WI38 (cell line): ENCODE results near the gene NOL3.

Experiments used
- H3K4me3 ChIP-seq: 2 replicates; pipeline ENCODE4 v1.5.1; 2011; ENCODE audit warnings: low read depth, mild to moderate bottlenecking, control low read depth, low read length
- CTCF ChIP-seq: IDR thresholded peaks from 2 replicates; pipeline ENCODE4 v1.5.1; 2012; ENCODE audit warnings: low read depth, mild to moderate bottlenecking, control low read depth, low read length

NOL3 gene

DNA sequence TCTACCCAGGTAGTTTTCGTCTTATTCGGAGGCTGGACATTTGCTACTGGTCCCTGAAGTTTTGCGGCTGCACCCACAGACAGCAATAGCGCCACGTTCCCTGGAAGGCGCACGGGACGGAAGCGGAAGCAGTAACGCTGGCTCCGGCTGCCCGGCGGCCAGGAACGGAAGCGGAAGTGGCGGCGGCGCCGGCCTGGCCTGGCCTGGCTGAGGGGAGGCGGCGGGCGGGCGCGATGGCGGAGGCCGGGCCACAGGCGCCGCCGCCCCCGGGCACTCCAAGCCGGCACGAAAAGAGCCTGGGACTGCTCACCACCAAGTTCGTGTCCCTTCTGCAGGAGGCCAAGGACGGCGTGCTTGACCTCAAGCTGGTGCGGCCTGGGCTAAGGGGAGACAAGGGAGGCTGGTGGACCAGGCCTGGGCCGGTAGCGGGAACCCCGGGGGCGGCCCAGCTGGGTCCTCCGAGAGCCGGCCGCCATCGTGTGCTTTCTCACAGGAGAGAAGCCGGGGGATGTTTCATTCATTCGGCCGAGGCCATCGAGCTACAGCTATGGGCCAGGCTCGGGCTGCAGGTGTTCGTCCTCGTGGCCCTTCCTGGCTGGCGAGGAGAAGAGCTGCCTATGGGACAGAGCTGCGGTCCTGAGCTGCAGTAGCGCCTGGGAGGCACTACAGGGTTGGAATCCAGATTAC is 21.8 kb downstream of the NOL3 start, which contains the start of gene E2F4:
E2F4 (plus strand) TSS at position 161 of the 687 bp plus-strand sequence; CDS start at position 234, 73 bp downstream.
- H3K4me3 ChIP-seq = peak within 1 kb of the TSS; percentile 97
- TF ChIP-seq CTCF = no peak

DNA sequence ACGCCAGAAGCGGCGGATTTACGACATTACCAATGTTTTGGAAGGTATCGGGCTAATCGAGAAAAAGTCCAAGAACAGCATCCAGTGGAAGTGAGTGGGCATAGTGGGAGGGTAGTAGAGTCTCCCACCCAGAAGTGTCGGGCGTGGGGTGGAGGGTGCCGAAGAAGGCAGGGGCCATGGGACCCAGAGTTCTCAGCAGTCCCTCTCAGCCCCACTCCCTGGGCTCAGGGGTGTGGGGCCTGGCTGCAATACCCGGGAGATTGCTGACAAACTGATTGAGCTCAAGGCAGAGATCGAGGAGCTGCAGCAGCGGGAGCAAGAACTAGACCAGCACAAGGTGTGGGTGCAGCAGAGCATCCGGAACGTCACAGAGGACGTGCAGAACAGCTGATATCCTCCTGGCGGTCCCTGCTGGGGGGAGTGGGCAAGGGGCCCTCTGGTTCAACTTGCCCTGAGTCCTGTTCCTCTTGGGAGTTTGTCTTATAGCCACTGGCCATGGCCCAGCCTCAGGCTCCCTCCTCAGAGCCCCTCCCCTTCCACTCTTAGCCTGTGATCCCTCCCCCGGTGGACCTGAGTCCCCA is 22.5 kb downstream of the NOL3 start:
- peak overlapping the region; percentile 97 for H3K4me3 ChIP-seq
- no peak for TF ChIP-seq CTCF

DNA sequence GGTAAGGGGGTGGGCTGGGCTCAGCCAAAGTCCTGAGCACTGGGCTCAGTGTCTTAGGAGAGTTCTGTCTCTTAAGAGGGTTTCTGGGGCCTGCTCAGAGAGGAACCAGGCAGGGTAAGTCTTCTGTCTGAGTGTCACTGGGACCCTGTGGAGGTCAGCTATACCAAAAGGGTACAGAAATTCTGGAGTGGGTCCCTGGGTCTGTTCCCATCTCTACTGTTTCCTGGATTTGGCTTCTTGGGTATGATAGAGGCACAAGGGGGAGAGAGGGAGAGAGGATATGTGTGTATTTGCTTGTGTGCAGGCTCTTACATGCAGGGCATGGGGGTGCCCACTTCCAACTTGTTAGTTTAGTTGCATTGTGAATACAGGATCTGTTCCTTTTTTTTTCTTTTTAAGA is 23.2 kb downstream of the NOL3 start:
- H3K4me3 ChIP-seq = peak overlapping the region; percentile 97
- TF ChIP-seq CTCF = no peak

DNA sequence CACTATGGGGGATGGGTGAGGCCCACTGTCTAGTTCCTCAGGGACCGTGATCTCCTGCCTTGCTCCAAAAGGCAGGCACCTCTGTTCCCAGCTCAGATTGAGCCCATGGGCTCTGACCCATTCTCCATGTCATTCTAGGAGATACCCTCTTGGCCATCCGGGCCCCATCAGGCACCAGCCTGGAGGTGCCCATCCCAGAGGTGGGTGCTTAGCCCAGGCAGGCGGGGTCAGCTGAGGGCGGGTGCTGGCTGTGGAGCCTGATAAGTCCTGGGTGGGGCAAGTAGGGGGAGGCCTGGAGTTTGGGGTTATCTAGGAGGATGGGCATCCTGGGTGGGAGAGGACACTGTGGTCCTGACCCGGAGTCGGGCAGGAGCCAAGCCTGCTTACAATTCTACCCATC is 23.9 kb downstream of the NOL3 start:
- no peak for TF ChIP-seq CTCF
- H3K4me3 ChIP-seq = no peak overlapping the region

GRCh38 chr16:67195676-67196075 is 25.3 kb downstream of the NOL3 start:
- TF ChIP-seq CTCF = no peak
- no peak overlapping the region for H3K4me3 ChIP-seq

DNA sequence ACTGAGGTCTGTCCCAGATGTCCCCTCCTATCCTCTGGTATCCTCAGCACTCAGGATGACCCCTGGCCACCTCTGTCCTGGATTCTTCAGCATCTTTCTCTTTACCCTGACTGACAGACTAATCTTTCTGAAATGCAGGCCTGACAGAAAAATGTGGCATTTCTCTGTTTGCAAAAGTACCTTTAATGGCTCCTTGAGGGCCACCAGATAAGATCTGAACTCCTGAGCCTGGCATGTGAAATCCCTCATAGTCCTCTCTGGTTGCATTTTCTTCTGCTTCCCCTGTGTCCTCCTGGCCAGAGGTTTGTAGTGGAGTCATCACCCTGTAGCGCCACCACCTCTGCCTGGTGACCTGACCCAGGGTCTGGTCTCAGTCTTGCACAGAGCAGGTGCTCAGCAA is 26.5 kb downstream of the NOL3 start:
- no peak overlapping the region for H3K4me3 ChIP-seq
- TF ChIP-seq CTCF = no peak

DNA sequence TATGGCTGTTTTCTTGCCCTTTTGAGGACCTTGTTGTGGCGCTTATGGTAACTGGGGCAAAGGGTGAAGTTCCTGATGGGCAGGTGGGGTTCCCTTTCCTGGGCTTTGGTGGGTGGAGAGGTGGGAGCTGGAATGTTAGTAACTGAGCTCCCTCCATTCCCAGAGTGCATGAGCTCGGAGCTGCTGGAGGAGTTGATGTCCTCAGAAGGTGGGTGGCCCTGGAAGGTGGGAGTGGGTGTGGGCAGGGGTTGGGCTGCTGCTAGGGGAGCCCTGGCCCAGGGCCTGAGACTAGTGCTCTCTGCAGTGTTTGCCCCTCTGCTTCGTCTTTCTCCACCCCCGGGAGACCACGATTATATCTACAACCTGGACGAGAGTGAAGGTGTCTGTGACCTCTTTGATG is 27.4 kb downstream of the NOL3 start:
- no peak overlapping the region for H3K4me3 ChIP-seq
- TF ChIP-seq CTCF = no peak
